ENCODE measurements around the gene C17orf67. TPM values are rescaled to one million over a fixed set of nuclear protein-coding genes. Genes with fewer than 3 reads are reported as not detected.

Gene C17orf67
- total and polyA plus RNA-seq, 4 donors, result 0.19 to 1.4 (median 0.78) TPM

- Histone ChIP-seq H3K4me1 (ENCODE audit: control insufficient read depth in 4 of 4, insufficient read depth in 4 of 4, low read length in 3 of 4) (peaks cover 0 to 6% (median 0%) of the 10 kb centered on the region in 4 donors), H3K27ac (ENCODE audit: low read depth in 1 of 2, low read length in 2 of 2) (no peak overlapping the region), H3K27me3 (ENCODE audit: control insufficient read depth in 4 of 4, insufficient read depth in 4 of 4, low read length in 3 of 4) (peaks cover 0 to 4% (median 0%) of the 10 kb centered on the region in 4 donors), H3K9ac (ENCODE audit: low read depth in 1 of 2, low read length in 2 of 2) (no peak overlapping the region), H3K36me3 (ENCODE audit: control insufficient read depth in 4 of 4, insufficient read depth in 3 of 4, low read depth in 1 of 4, low read length in 3 of 4) (no peaks in the 10 kb centered on the region), H3K4me3 (ENCODE audit: low read depth in 1 of 3, low read length in 3 of 3) (no peak overlapping the region), H3K9me3 (ENCODE audit: control insufficient read depth in 4 of 4, low read length in 3 of 4) (no peaks in the 10 kb centered on the region)
- DNase-seq (ENCODE audit: low spot score), result no peak
- TF ChIP-seq ZBTB33 (IDR thresholded peaks at IDR 0.05) (no peak), HNF4A (conservative IDR thresholded peaks at IDR 0.05) (no peak), CTCF (IDR thresholded peaks at IDR 0.05; ENCODE audit: low read depth, low read length, missing input control) (no peak), YY1 (IDR thresholded peaks at IDR 0.05) (no peak), MAX (IDR thresholded peaks at IDR 0.05) (no peak), REST (IDR thresholded peaks at IDR 0.05) (no peak), HNF4G (IDR thresholded peaks at IDR 0.05) (no peak), ATF3 (IDR thresholded peaks at IDR 0.05) (no peak), FOXA2 (IDR thresholded peaks at IDR 0.05) (no peak), GABPA (IDR thresholded peaks at IDR 0.05 in 1 of 2, conservative IDR thresholded peaks at IDR 0.05 in 1 of 2) (no peak), SP1 (IDR thresholded peaks at IDR 0.05) (no peak)
- 67% methylated on average over 2 of the region's 2 CpGs for WGBS
Measured at GRCh38 chr17:56756536-56756935, 77.2 kb downstream of the C17orf67 start.

- H3K9me3 ChIP-seq (ENCODE audit: control insufficient read depth in 4 of 4, low read length in 3 of 4), result no peaks in the 10 kb centered on the region
- H3K27ac ChIP-seq (ENCODE audit: low read depth in 1 of 2, low read length in 2 of 2), result no peak overlapping the region
- WGBS, result 82% methylated on average over 5 of the region's 5 CpGs
- no peaks in the 10 kb centered on the region for H3K36me3 ChIP-seq (ENCODE audit: control insufficient read depth in 4 of 4, insufficient read depth in 3 of 4, low read depth in 1 of 4, low read length in 3 of 4)
- H3K27me3 ChIP-seq (ENCODE audit: control insufficient read depth in 4 of 4, insufficient read depth in 4 of 4, low read length in 3 of 4), result no peaks in the 10 kb centered on the region
- H3K4me3 ChIP-seq (ENCODE audit: low read depth in 1 of 3, low read length in 3 of 3), result no peak overlapping the region
- no peak overlapping the region for H3K9ac ChIP-seq (ENCODE audit: low read depth in 1 of 2, low read length in 2 of 2)
- TF ChIP-seq RXRA (IDR thresholded peaks at IDR 0.05) (no peak), NR2F2 (IDR thresholded peaks at IDR 0.05) (no peak), SP1 (IDR thresholded peaks at IDR 0.05) (no peak), HNF4A (conservative IDR thresholded peaks at IDR 0.05) (no peak), HNF4G (IDR thresholded peaks at IDR 0.05) (no peak), CTCF (IDR thresholded peaks at IDR 0.05; ENCODE audit: low read depth, low read length, missing input control) (no peak), YY1 (IDR thresholded peaks at IDR 0.05) (no peak)
- peaks cover 0 to 6% (median 3%) of the 10 kb centered on the region in 4 donors for H3K4me1 ChIP-seq (ENCODE audit: control insufficient read depth in 4 of 4, insufficient read depth in 4 of 4, low read length in 3 of 4)
- DNase-seq (ENCODE audit: low spot score), result no peak
Measured at GRCh38 chr17:56755310-56755709, 78.4 kb downstream of the C17orf67 start.
